Sigmoid colon (tissue), 7 donors: Measurements from ENCODE around the gene CDK4. TPM values are rescaled to one million over a fixed set of nuclear protein-coding genes. Genes with fewer than 3 reads are reported as not detected.

ENCODE experiments used
- DNase-seq: peaks from one replicate; pipeline ENCODE4 v3.0.0-alpha.2; 2019
- H3K27ac ChIP-seq, 4 donors: fragments of 200-600 bp; sonication (generic); one replicate each; pipeline ENCODE4 v1.5.1; 2016 to 2019; ENCODE audit warnings: mild to moderate bottlenecking in 1 of 4
- H3K27me3 ChIP-seq, 3 donors: fragments of 200-600 bp; sonication (generic); one replicate each; pipeline ENCODE4 v1.5.1; 2019; ENCODE audit warnings: mild to moderate bottlenecking in 1 of 3
- H3K36me3 ChIP-seq, 4 donors: fragments of 200-600 bp; sonication (generic); one replicate each; pipeline ENCODE4 v1.5.1; 2016 to 2019
- H3K4me1 ChIP-seq, 4 donors: fragments of 200-600 bp; sonication (generic); one replicate each; pipeline ENCODE4 v1.5.1; 2017 to 2019
- H3K4me3 ChIP-seq, 4 donors: fragments of 200-600 bp; sonication (generic); one replicate each; pipeline ENCODE4 v1.5.1; 2017 to 2019; ENCODE audit warnings: mild to moderate bottlenecking in 2 of 4, moderate library complexity in 1 of 4
- H3K9me3 ChIP-seq, 4 donors: fragments of 200-600 bp in 3 of 4; sonication (generic) in 3 of 4; one replicate each; pipeline versions ENCODE4 v1.5.1 to v1.6.1; 2013 to 2019
- CTCF ChIP-seq, 4 experiments: fragments of 450-650 bp in 3 of 4; fragments of 200-600 bp in 1 of 4; IDR thresholded peaks; one replicate each; pipeline ENCODE4 v1.5.1; 2016 to 2019; ENCODE audit warnings: antibody characterized with exemption in 4 of 4, mild to moderate bottlenecking in 3 of 4, moderate library complexity in 2 of 4
- EP300 ChIP-seq, 4 donors: sonication (generic); formaldehyde crosslinking; IDR thresholded peaks; one replicate each; pipeline ENCODE4 v1.6.1; 2017; ENCODE audit warnings: antibody characterized with exemption in 4 of 4
- POLR2A ChIP-seq, 2 donors: fragments of 450-650 bp; IDR thresholded peaks; one replicate each; pipeline ENCODE4 v1.6.1; 2016; ENCODE audit warnings: antibody characterized with exemption in 2 of 2, mild to moderate bottlenecking in 2 of 2, moderate library complexity in 2 of 2
- POLR2AphosphoS5 ChIP-seq, 4 donors: sonication (generic); formaldehyde crosslinking; IDR thresholded peaks; one replicate each; pipeline ENCODE4 v1.6.1; 2017; ENCODE audit warnings: antibody characterized with exemption in 4 of 4
- WGBS, 2 donors: extraction: QIAGEN DNeasy Blood & Tissue Kit; methylation state at CpG; one replicate each; pipeline ENCODE4 v1.1.7; 2013; 5-methylcytosine and 5-hydroxymethylcytosine counted together
- intact Hi-C: fragments of 100-400 bp; cut with DNase I; formaldehyde crosslinking; loops from one replicate; pipeline ENCODE4 v1.15.1; 2023
- polyA plus RNA-seq, 3 donors: library from polyadenylated mRNA; stranded (reverse); fragments of 200-250 nt; gene quantifications; one replicate each; pipeline ENCODE4 v1.2.3, GENCODE V29; 2013
- total RNA-seq, 4 donors: library from RNA; depleted of rRNA; stranded (reverse); fragments of >200 nt; gene quantifications; one replicate each; pipeline ENCODE4 v1.1.0, GENCODE V29; 2016
- donor health status: healthy with polysubstance abuse.
- donor health status: Bipolar disorder and iron deficiency.
- donor health status: healthy.

Gene CDK4
- total and polyA plus RNA-seq, 7 donors, result 34.9 to 108 (median 80.8) TPM

GRCh38 chr12:57749061-57749460, 3.0 kb downstream of the CDK4 start:
- peaks cover 0 to 32% (median 30%) of the 10 kb centered on the region in 4 donors for H3K4me1 ChIP-seq
- no peak overlapping the region for H3K27ac ChIP-seq
- no peaks in the 10 kb centered on the region for H3K27me3 ChIP-seq
- no peaks in the 10 kb centered on the region for H3K9me3 ChIP-seq
- peak; percentile 53 for DNase-seq
- TF ChIP-seq POLR2AphosphoS5 (IDR thresholded peaks at IDR 0.05) (no peak), POLR2A (IDR thresholded peaks at IDR 0.05) (no peak), EP300 (IDR thresholded peaks at IDR 0.05) (no peak), CTCF (IDR thresholded peaks at IDR 0.05) (no peak)
- H3K4me3 ChIP-seq, result no peak overlapping the region
- WGBS, 2 donors, result 93 to 96% methylated on average over 5 of the region's 5 CpGs
- peaks cover 0 to 48% (median 20%) of the 10 kb centered on the region in 4 donors for H3K36me3 ChIP-seq
- intact Hi-C loops, result no loop called here

DNA sequence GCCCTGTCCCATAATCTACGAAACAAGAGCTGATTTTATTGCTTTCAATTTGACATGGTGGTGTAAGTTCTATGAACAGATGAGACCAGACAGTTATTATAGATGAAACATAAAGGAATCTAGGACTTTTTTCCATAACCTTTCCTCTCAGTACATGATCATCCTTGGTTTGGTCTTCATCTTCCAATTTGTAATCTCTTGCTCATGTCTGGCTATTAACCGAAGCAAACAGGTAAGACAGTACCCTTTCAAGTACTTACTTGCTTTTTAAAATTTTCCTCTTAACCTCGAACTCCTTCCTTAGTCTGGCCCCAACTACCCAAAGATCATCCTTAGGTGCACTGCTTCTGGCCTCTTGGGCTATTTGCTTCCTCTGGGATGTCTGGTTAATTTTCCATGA, 6.1 kb downstream of the CDK4 start:
- Histone ChIP-seq H3K27me3 (peaks cover 0 to 2% (median 0%) of the 10 kb centered on the region in 3 donors), H3K36me3 (peaks cover 0 to 48% (median 20%) of the 10 kb centered on the region in 4 donors), H3K9me3 (no peaks in the 10 kb centered on the region), H3K4me1 (peaks cover 0 to 19% (median 18%) of the 10 kb centered on the region in 4 donors), H3K27ac (peak overlapping the region in 2 of 4 donors; percentile 89 to 95), H3K4me3 (peak overlapping the region in 2 of 4 donors; percentile 70 to 75)
- no peak for DNase-seq
- WGBS, 2 donors, result 79 to 89% methylated on average over 3 of the region's 3 CpGs
- TF ChIP-seq POLR2A (IDR thresholded peaks at IDR 0.05) (no peak), EP300 (IDR thresholded peaks at IDR 0.05) (no peak), CTCF (IDR thresholded peaks at IDR 0.05) (no peak)
- intact Hi-C loops, result no loop called here

DNA sequence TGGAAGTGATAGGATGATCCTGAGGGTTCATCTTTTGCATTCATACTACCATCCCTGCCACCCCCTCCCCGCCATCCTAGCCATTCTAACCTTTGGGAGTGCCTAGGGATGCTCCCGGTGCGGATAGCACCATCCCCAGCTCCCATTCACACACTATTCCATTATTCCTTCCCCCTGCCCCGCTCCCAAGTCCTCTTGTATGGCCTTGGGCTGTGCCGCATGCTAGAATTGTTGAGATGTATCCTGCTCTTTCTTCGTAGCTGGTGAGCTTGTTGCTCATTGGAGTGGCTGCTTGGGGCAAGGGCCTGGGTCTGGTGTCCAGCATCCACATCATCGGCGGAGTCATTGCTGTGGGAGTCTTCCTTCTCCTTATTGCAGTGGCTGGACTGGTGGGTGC, 6.6 kb downstream of the CDK4 start:
- peaks cover 0 to 42% (median 20%) of the 10 kb centered on the region in 4 donors for H3K36me3 ChIP-seq
- TF ChIP-seq EP300 (IDR thresholded peaks at IDR 0.05) (no peak), POLR2AphosphoS5 (IDR thresholded peaks at IDR 0.05) (no peak), POLR2A (IDR thresholded peaks at IDR 0.05) (no peak), CTCF (IDR thresholded peaks at IDR 0.05) (no peak)
- H3K4me3 ChIP-seq, result peak overlapping the region; percentile 65 to 98 (median 72)
- WGBS, 2 donors, result 47 to 61% methylated on average over 8 of the region's 8 CpGs
- H3K27ac ChIP-seq, result peak overlapping the region; percentile 89 to 99 (median 92)
- H3K4me1 ChIP-seq, result peaks cover 0 to 14% (median 13%) of the 10 kb centered on the region in 4 donors
- H3K27me3 ChIP-seq, result peaks cover 0 to 8% (median 0%) of the 10 kb centered on the region in 3 donors
- peak; percentile 65 for DNase-seq
- no peaks in the 10 kb centered on the region for H3K9me3 ChIP-seq
- intact Hi-C loops, result no loop called here

DNA sequence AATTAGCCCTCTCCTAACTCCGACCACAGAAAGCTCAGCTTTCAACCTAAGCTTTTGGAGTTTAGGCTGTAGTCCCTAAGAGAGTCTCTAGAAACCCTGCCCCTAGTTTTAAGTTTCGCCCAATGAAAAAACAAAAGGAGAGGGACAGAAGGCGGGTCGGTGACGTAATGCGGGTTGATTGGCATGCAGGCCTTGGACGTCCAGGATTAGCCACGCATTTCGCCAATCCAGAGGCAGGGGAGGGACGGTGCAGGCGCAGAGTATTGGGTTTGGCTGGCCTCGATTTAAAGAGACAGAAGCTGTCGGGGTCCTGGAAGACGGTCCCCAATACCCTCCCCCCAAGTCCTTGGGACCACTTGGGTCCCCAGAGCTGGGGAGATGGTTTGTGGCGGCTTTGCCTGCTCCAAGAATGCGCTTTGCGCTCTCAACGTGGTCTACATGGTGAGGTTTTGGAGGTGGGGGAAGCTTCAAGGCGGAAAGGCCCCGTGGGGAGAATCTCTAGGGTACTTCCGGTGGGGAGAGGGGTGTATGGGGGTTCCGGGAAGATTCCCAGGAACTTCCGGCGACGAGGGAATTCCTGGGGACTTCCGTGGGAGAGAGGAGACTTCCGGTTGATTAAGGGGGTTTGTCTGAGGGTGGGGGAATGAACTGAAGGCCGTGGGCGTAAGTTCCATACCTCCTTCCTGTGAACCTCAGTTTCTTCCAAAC, 7.2 kb downstream of the CDK4 start, which contains the start of gene TSPAN31:
TSS of gene TSPAN31 (plus strand) at position 263 of the 708 bp plus-strand sequence. CDS start at position 379, 116 bp downstream.
- Histone ChIP-seq H3K4me1 (peaks cover 0 to 14% (median 13%) of the 10 kb centered on the region in 4 donors), H3K4me3 (peak within 1 kb of the TSS; percentile 65 to 98 (median 72)), H3K27ac (peak within 1 kb of the TSS; percentile 89 to 99 (median 92)), H3K9me3 (no peaks in the 10 kb centered on the region), H3K27me3 (peaks cover 0 to 13% (median 0%) of the 10 kb centered on the region in 3 donors), H3K36me3 (peaks cover 0 to 37% (median 20%) of the 10 kb centered on the region in 4 donors)
- peak; percentile 99 for DNase-seq
- WGBS, 2 donors, result 1% methylated on average over 29 of the region's 29 CpGs
- intact Hi-C loops, result no loop called here
- TF ChIP-seq CTCF (IDR thresholded peaks at IDR 0.05), result no peak
- peak; percentile 24 to 45 for TF ChIP-seq POLR2A (IDR thresholded peaks at IDR 0.05)
- TF ChIP-seq POLR2AphosphoS5 (IDR thresholded peaks at IDR 0.05), result peak; percentile 53 to 90 (median 70)
- no peak for TF ChIP-seq EP300 (IDR thresholded peaks at IDR 0.05)
